Endothelial cell of umbilical vein (primary cell): ENCODE results near the gene INSC. TPM values are rescaled to one million over a fixed set of nuclear protein-coding genes. Genes with fewer than 3 reads are reported as not detected.

Experiments
- BruUV-seq: library from RNA; stranded (reverse); fragments of 400-500 nt; replicated peaks from 2 replicates; lab custom pipeline; 2021; lab: Mats Ljungman, UMichigan
- CTCF ChIA-PET: fragments of 300-600, 350-600 bp; sonication (Branson Sonifier 250); formaldehyde crosslinking; loops from one replicate; lab custom pipeline; 2021; ENCODE audit warnings: antibody characterized with exemption, inconsistent platforms; lab: Charles Lee
- POLR2A ChIA-PET: fragments of 300-600, 350-600 bp; sonication (Branson Sonifier 250); formaldehyde crosslinking; loops from one replicate; lab custom pipeline; 2021; ENCODE audit warnings: antibody characterized with exemption, inconsistent platforms; lab: Charles Lee
- DNase-seq: peaks from one replicate; pipeline ENCODE4 v3.0.0-alpha.2; 2011; ENCODE audit warnings: low read depth, low spot score
- FAIRE-seq: peaks from 2 replicates; lab custom pipeline; 2011; peaks lifted over from hg19 to GRCh38; lab: Jason Lieb, UNC
- H2AFZ ChIP-seq: 2 replicates; pipeline ENCODE4 v1.6.0; 2012; ENCODE audit warnings: low read depth, low read length, control low read depth, inconsistent platforms
- H3K27ac ChIP-seq: 2 replicates; pipeline ENCODE4 v1.5.1; 2011; ENCODE audit warnings: low read depth, mild to moderate bottlenecking, control low read depth, low read length, moderate library complexity; ENCODE audit not compliant: insufficient read depth
- H3K27me3 ChIP-seq, 2 experiments: 2 replicates each; pipeline versions ENCODE4 v1.6.0 to v1.6.1; 2011; ENCODE audit warnings: low read length in 2 of 2, mixed read lengths in 1 of 2; ENCODE audit not compliant: control insufficient read depth in 2 of 2, insufficient read depth in 2 of 2
- H3K36me3 ChIP-seq, 2 experiments: 2 replicates in 1 of 2; 3 replicates in 1 of 2; pipeline ENCODE4 v1.5.1; 2011; ENCODE audit warnings: low read length in 2 of 2, mild to moderate bottlenecking in 1 of 2, moderate library complexity in 1 of 2; ENCODE audit not compliant: control insufficient read depth in 2 of 2, insufficient read depth in 2 of 2; ENCODE audit errors: extremely low read depth in 1 of 2
- H3K4me1 ChIP-seq: 3 replicates; pipeline ENCODE4 v1.5.1; 2011; ENCODE audit warnings: mild to moderate bottlenecking, low read length; ENCODE audit not compliant: control insufficient read depth, insufficient read depth; ENCODE audit errors: extremely low read depth
- H3K4me2 ChIP-seq: 2 replicates; pipeline ENCODE4 v1.6.1; 2011; ENCODE audit warnings: low read length, control low read depth, mixed read lengths; ENCODE audit not compliant: insufficient read depth
- H3K4me3 ChIP-seq, 3 experiments: fragments of 200-600 bp in 1 of 3; sonication (generic), shearing (Covaris generic) in 1 of 3; replicated peaks in 1 of 3; 2 replicates each; pipeline ENCODE4 v1.5.1; 2011 to 2016; ENCODE audit warnings: control low read depth in 3 of 3, low read length in 3 of 3, mild to moderate bottlenecking in 2 of 3, inconsistent platforms in 1 of 3, low read depth in 1 of 3, moderate library complexity in 1 of 3; ENCODE audit not compliant: insufficient read depth in 1 of 3
- H3K79me2 ChIP-seq: 2 replicates; pipeline ENCODE4 v1.6.0; 2012; ENCODE audit warnings: low read length, inconsistent platforms; ENCODE audit not compliant: control insufficient read depth, insufficient read depth
- H3K9ac ChIP-seq: replicated peaks from 2 replicates; pipeline ENCODE3; 2011; ENCODE audit warnings: low read length, control low read depth; ENCODE audit not compliant: insufficient read depth; ENCODE audit errors: extremely low read depth
- H3K9me1 ChIP-seq: replicated peaks from 3 replicates; pipeline ENCODE4 v1.6.0; 2011; ENCODE audit warnings: mild to moderate bottlenecking, low read length; ENCODE audit not compliant: control insufficient read depth, insufficient read depth; ENCODE audit errors: extremely low read depth
- H3K9me3 ChIP-seq: replicated peaks from 2 replicates; pipeline ENCODE4 v1.5.1; 2012; ENCODE audit warnings: low read length, inconsistent platforms; ENCODE audit not compliant: control insufficient read depth, insufficient read depth
- H4K20me1 ChIP-seq: replicated peaks from 2 replicates; pipeline ENCODE3; 2011; ENCODE audit warnings: mild to moderate bottlenecking, low read length; ENCODE audit not compliant: control insufficient read depth, insufficient read depth; ENCODE audit errors: extremely low read depth
- CTCF ChIP-seq, 2 donors: IDR thresholded peaks; 1 replicate in 1 of 2; 2 replicates in 1 of 2; pipeline ENCODE4 v1.5.1; 2011; ENCODE audit warnings: low read length in 2 of 2, mild to moderate bottlenecking in 2 of 2, moderate library complexity in 2 of 2, control low read depth in 1 of 2, inconsistent platforms in 1 of 2, low read depth in 1 of 2; ENCODE audit not compliant: insufficient read depth in 1 of 2; ENCODE audit errors: extremely low read depth in 1 of 2
- EZH2 ChIP-seq: IDR thresholded peaks from 2 replicates; pipeline ENCODE4 v1.6.1; 2012; ENCODE audit warnings: borderline replicate concordance, low read depth, mild to moderate bottlenecking, moderate library complexity, low read length, inconsistent platforms; ENCODE audit not compliant: severe bottlenecking
- FOS ChIP-seq: IDR thresholded peaks from 2 replicates; pipeline ENCODE4 v1.6.1; 2011; ENCODE audit warnings: mild to moderate bottlenecking, low read length, moderate library complexity, borderline replicate concordance; ENCODE audit not compliant: insufficient read depth
- GATA2 ChIP-seq: IDR thresholded peaks from 2 replicates; pipeline ENCODE4 v1.7.0; 2011; ENCODE audit warnings: low read depth, mild to moderate bottlenecking, moderate library complexity, mixed read lengths, low read length; ENCODE audit not compliant: insufficient read length, insufficient read depth
- JUN ChIP-seq: IDR thresholded peaks from 2 replicates; pipeline ENCODE4 v1.6.1; 2011; ENCODE audit warnings: borderline replicate concordance, low read depth; ENCODE audit not compliant: insufficient read length, insufficient read depth
- MAX ChIP-seq: IDR thresholded peaks from 2 replicates; pipeline ENCODE4 v1.6.1; 2011; ENCODE audit not compliant: insufficient read depth, insufficient read length
- MYC ChIP-seq: IDR thresholded peaks from one replicate; pipeline ENCODE4 v1.6.1; 2011; ENCODE audit warnings: mild to moderate bottlenecking, low read depth, low read length
- POLR2A ChIP-seq: IDR thresholded peaks from 2 replicates; pipeline ENCODE4 v1.6.1; 2012; ENCODE audit warnings: low read depth, mild to moderate bottlenecking, control low read depth, low read length
- POLR2AphosphoS5 ChIP-seq: IDR thresholded peaks from 2 replicates; pipeline ENCODE4 v1.6.1; 2012; ENCODE audit warnings: low read depth, mild to moderate bottlenecking, control low read depth, low read length, moderate library complexity; ENCODE audit not compliant: insufficient read depth
- dilution Hi-C: fragments of 300-500 bp; cut with MboI; formaldehyde crosslinking; loops from one replicate; pipeline ENCODE4 v1.15.0; 2019; ENCODE audit warnings: low sequenced_read_pairs; ENCODE audit not compliant: extremely low pct_ligation_motif_present
- intact Hi-C: fragments of 100-400 bp; cut with micrococcal nuclease; formaldehyde crosslinking; loops from one replicate; pipeline ENCODE4 v1.10.0; 2022
- polyA plus RNA-seq, 4 experiments: library from polyadenylated mRNA; depleted of rRNA in 3 of 4; stranded (reverse) in 3 of 4; unstranded in 1 of 4; fragments of >200 nt; gene quantifications; 2 replicates each; pipeline versions ENCODE4 v1.2.1 to v1.2.3, GENCODE V29; 2011 to 2012; ENCODE audit warnings: missing spikeins in 1 of 4
- total RNA-seq: library from RNA; stranded (reverse); gene quantifications from 2 replicates; pipeline ENCODE4 v1.2.3, GENCODE V29; 2021

The INSC gene
- total and polyA plus RNA-seq, 2 donors (not counting 3 experiments of a cell fraction or from before 2014, with no cell fraction given) = not detected

GRCh38 chr11:15200696-15201095, 86.0 kb downstream of the INSC start:
- no peak overlapping the region for H3K9ac ChIP-seq
- dilution Hi-C loops = no loop called here
- no peak overlapping the region for H3K4me3 ChIP-seq
- H3K36me3 ChIP-seq = no peaks in the 10 kb centered on the region
- FAIRE-seq (no peak), DNase-seq (no peak)
- H3K27me3 ChIP-seq = no peaks in the 10 kb centered on the region
- intact Hi-C loops = no loop called here
- no peaks in the 10 kb centered on the region for H3K9me1 ChIP-seq
- no peaks in the 10 kb centered on the region for H3K9me3 ChIP-seq
- H2AFZ ChIP-seq = no peak overlapping the region
- TF ChIP-seq CTCF (IDR thresholded peaks at IDR 0.05; ENCODE audit: extremely low read depth in 1 of 2, insufficient read depth in 1 of 2, low read depth in 1 of 2, low read length in 2 of 2) (no peak), EZH2 (no peak), GATA2 (no peak), POLR2AphosphoS5 (no peak), MYC (no peak), FOS (no peak)
- CTCF ChIA-PET = no interaction called here
- H4K20me1 ChIP-seq = no peaks in the 10 kb centered on the region
- H3K27ac ChIP-seq = no peak overlapping the region
- no TSS peak for BruUV-seq
- H3K4me2 ChIP-seq = no peak overlapping the region
- no peaks in the 10 kb centered on the region for H3K79me2 ChIP-seq
- POLR2A ChIA-PET = no interaction called here
- no peaks in the 10 kb centered on the region for H3K4me1 ChIP-seq

GRCh38 chr11:15201586-15201985, 86.9 kb downstream of the INSC start:
- Histone ChIP-seq H3K27me3 (no peaks in the 10 kb centered on the region), H3K4me1 (no peaks in the 10 kb centered on the region), H3K36me3 (no peaks in the 10 kb centered on the region), H3K27ac (no peak overlapping the region), H3K79me2 (no peaks in the 10 kb centered on the region), H3K4me2 (no peak overlapping the region), H4K20me1 (no peaks in the 10 kb centered on the region), H3K4me3 (no peak overlapping the region), H3K9me3 (no peaks in the 10 kb centered on the region), H3K9me1 (no peaks in the 10 kb centered on the region), H2AFZ (no peak overlapping the region), H3K9ac (no peak overlapping the region)
- BruUV-seq = no TSS peak
- TF ChIP-seq FOS = no peak
- TF ChIP-seq GATA2 = no peak
- no peak for TF ChIP-seq POLR2A
- no peak for TF ChIP-seq POLR2AphosphoS5
- TF ChIP-seq MAX = no peak
- no peak for TF ChIP-seq JUN
- no peak for TF ChIP-seq CTCF (IDR thresholded peaks at IDR 0.05; ENCODE audit: extremely low read depth in 1 of 2, insufficient read depth in 1 of 2, low read depth in 1 of 2, low read length in 2 of 2)
- no peak for TF ChIP-seq MYC
- no peak for TF ChIP-seq EZH2
- dilution Hi-C loops = no loop called here
- DNase-seq = no peak
- ChIA-PET POLR2A (no interaction called here), CTCF (interaction anchor here (1.0 kb wide), 1 partner anchor 42 kb away, joined by 3 read pairs; no protein-coding TSS in a partner anchor)
- intact Hi-C loops = no loop called here
- FAIRE-seq = no peak
